Renal cortex interstitium (tissue), 11 donors: Measurements from ENCODE around the gene UBE2U. TPM values are rescaled to one million over a fixed set of nuclear protein-coding genes. Genes with fewer than 3 reads are reported as not detected.

Source experiments
- DNase-seq, 11 donors: peaks; one replicate each; pipeline ENCODE4 v3.0.0-alpha.2; 2013; ENCODE audit warnings: low read depth in 9 of 11, low spot score in 4 of 11; ENCODE audit errors: extremely low read depth in 1 of 11
- polyA plus RNA-seq, 3 donors: library from polyadenylated mRNA; unstranded; fragments of 120-200 nt; gene quantifications; one replicate each; pipeline ENCODE4 v1.2.1, GENCODE V29; 2013; ENCODE audit not compliant: insufficient read length in 3 of 3

The UBE2U gene
- polyA plus RNA-seq, 3 donors = 0.42 TPM; not detected in 2

- DNase-seq = no peak
Measured at GRCh38 chr1:64266991-64267390, 63.6 kb downstream of the UBE2U start.

GRCh38 chr1:64268653-64269557 is 65.5 kb downstream of the UBE2U start:
- peak; percentile 66 to 83 (median 74) for DNase-seq

GRCh38 chr1:64269558-64269884 is 66.1 kb downstream of the UBE2U start:
- DNase-seq = no peak

GRCh38 chr1:64280001-64280400 is 76.6 kb downstream of the UBE2U start:
- no peak for DNase-seq

- DNase-seq = peak; percentile 24 to 73 (median 47)
Measured at GRCh38 chr1:64282351-64282750, 78.9 kb downstream of the UBE2U start.

- no peak for DNase-seq
Measured at GRCh38 chr1:64287071-64287470, 83.6 kb downstream of the UBE2U start.

- no peak for DNase-seq
Measured at GRCh38 chr1:64290420-64290819, 87.0 kb downstream of the UBE2U start.

- DNase-seq = no peak
Measured at GRCh38 chr1:64291931-64292330, 88.5 kb downstream of the UBE2U start.

GRCh38 chr1:64292399-64292798 is 89.0 kb downstream of the UBE2U start:
- no peak for DNase-seq

- DNase-seq = no peak
Measured at GRCh38 chr1:64293820-64294219, 90.4 kb downstream of the UBE2U start.

- no peak for DNase-seq
Measured at GRCh38 chr1:64295136-64295535, 91.7 kb downstream of the UBE2U start.

GRCh38 chr1:64295561-64295960 is 92.1 kb downstream of the UBE2U start:
- no peak for DNase-seq

GRCh38 chr1:64296459-64296858 is 93.0 kb downstream of the UBE2U start:
- no peak for DNase-seq

- no peak for DNase-seq
Measured at GRCh38 chr1:64302194-64302593, 98.8 kb downstream of the UBE2U start.

GRCh38 chr1:64302971-64303370 is 99.5 kb downstream of the UBE2U start:
- no peak for DNase-seq

GRCh38 chr1:64304823-64305222 is 101.4 kb downstream of the UBE2U start:
- DNase-seq = no peak

- no peak for DNase-seq
Measured at GRCh38 chr1:64308866-64309265, 105.4 kb downstream of the UBE2U start.

GRCh38 chr1:64309431-64309831 is 106.0 kb downstream of the UBE2U start:
- no peak for DNase-seq

- no peak for DNase-seq
Measured at GRCh38 chr1:64310760-64311159, 107.3 kb downstream of the UBE2U start.

GRCh38 chr1:64312431-64312830 is 109.0 kb downstream of the UBE2U start:
- DNase-seq = no peak

- DNase-seq = no peak
Measured at GRCh38 chr1:64315402-64315801, 112.0 kb downstream of the UBE2U start.
